Measurements from ENCODE around the gene WIPF3. TPM values are rescaled to one million over a fixed set of nuclear protein-coding genes. Genes with fewer than 3 reads are reported as not detected.

WIPF3 gene
- total RNA-seq, 6 experiments from 2014 or later: not detected

- Mint-ChIP-seq H3K4me3 (no peak overlapping the region), H3K36me3 (ENCODE audit: low read depth) (no peaks in the 10 kb centered on the region), H3K27ac (no peak overlapping the region), H3K4me1 (ENCODE audit: low read depth) (peaks cover 7% of the 10 kb centered on the region; the same call in 1 of the 2 replicates), H3K27me3 (ENCODE audit: insufficient read depth) (peaks cover 11% of the 10 kb centered on the region), H3K9me3 (no peaks in the 10 kb centered on the region)
- DNase-seq: no peak
- no peak for TF ChIP-seq CTCF (IDR thresholded peaks at IDR 0.05)
These were observed 35.8 kb downstream of the WIPF3 start for GRCh38 chr7:29841926-29842701.

GRCh38 chr7:29843093-29843492, 36.8 kb downstream of the WIPF3 start:
- Mint-ChIP-seq H3K9me3 (no peaks in the 10 kb centered on the region), H3K27ac (no peak overlapping the region), H3K4me1 (ENCODE audit: low read depth) (peaks cover 7% of the 10 kb centered on the region; the same call in 1 of the 2 replicates), H3K36me3 (ENCODE audit: low read depth) (no peaks in the 10 kb centered on the region), H3K4me3 (no peak overlapping the region), H3K27me3 (ENCODE audit: insufficient read depth) (peaks cover 15% of the 10 kb centered on the region)
- DNase-seq: no peak
- no peak for TF ChIP-seq CTCF (IDR thresholded peaks at IDR 0.05)

GRCh38 chr7:29843726-29844125, 37.4 kb downstream of the WIPF3 start:
- Mint-ChIP-seq H3K27ac (no peak overlapping the region), H3K9me3 (no peaks in the 10 kb centered on the region), H3K4me3 (no peak overlapping the region), H3K27me3 (ENCODE audit: insufficient read depth) (peaks cover 15% of the 10 kb centered on the region), H3K36me3 (ENCODE audit: low read depth) (no peaks in the 10 kb centered on the region), H3K4me1 (ENCODE audit: low read depth) (peaks cover 7% of the 10 kb centered on the region; the same call in 1 of the 2 replicates)
- DNase-seq: no peak
- no peak for TF ChIP-seq CTCF (IDR thresholded peaks at IDR 0.05)

GRCh38 chr7:29844559-29844958, 38.3 kb downstream of the WIPF3 start:
- H3K27ac Mint-ChIP-seq: no peak overlapping the region
- no peak for TF ChIP-seq CTCF (IDR thresholded peaks at IDR 0.05)
- H3K36me3 Mint-ChIP-seq (ENCODE audit: low read depth): no peaks in the 10 kb centered on the region
- peaks cover 15% of the 10 kb centered on the region for H3K27me3 Mint-ChIP-seq (ENCODE audit: insufficient read depth)
- H3K4me1 Mint-ChIP-seq (ENCODE audit: low read depth): peaks cover 1% of the 10 kb centered on the region; the same call in 1 of the 2 replicates
- H3K9me3 Mint-ChIP-seq: no peaks in the 10 kb centered on the region
- no peak for DNase-seq
- no peak overlapping the region for H3K4me3 Mint-ChIP-seq

- Mint-ChIP-seq H3K4me3 (no peak overlapping the region), H3K4me1 (ENCODE audit: low read depth) (no peaks in the 10 kb centered on the region), H3K27ac (no peak overlapping the region), H3K27me3 (ENCODE audit: insufficient read depth) (peaks cover 18% of the 10 kb centered on the region), H3K9me3 (no peaks in the 10 kb centered on the region), H3K36me3 (ENCODE audit: low read depth) (no peaks in the 10 kb centered on the region)
- DNase-seq: no peak
- no peak for TF ChIP-seq CTCF (IDR thresholded peaks at IDR 0.05)
These were observed 41.2 kb downstream of the WIPF3 start for GRCh38 chr7:29847496-29847895.

Data from HFFc6 (cell line).